Fibroblast of the aortic adventitia (primary cell): Measurements from ENCODE around the gene DGLUCY. TPM values are rescaled to one million over a fixed set of nuclear protein-coding genes. Genes with fewer than 3 reads are reported as not detected.

Experiments used
- DNase-seq: peaks from one replicate; pipeline ENCODE4 v3.0.0-alpha.2; 2010; ENCODE audit warnings: low read depth
- H3K4me3 ChIP-seq: 2 replicates; pipeline ENCODE4 v1.5.1; 2011; ENCODE audit warnings: low read depth, mild to moderate bottlenecking, control low read depth, low read length, moderate library complexity
- CTCF ChIP-seq: IDR thresholded peaks from 2 replicates; pipeline ENCODE4 v1.5.1; 2011; ENCODE audit warnings: mild to moderate bottlenecking, low read length, control low read depth, inconsistent platforms; ENCODE audit not compliant: insufficient read depth
- total RNA-seq: library from RNA; depleted of rRNA; stranded (reverse); fragments of >200 nt; gene quantifications from 2 replicates; pipeline ENCODE4 v1.2.3, GENCODE V29; 2012; ENCODE audit warnings: low replicate concordance

DGLUCY gene
- total RNA-seq, 1 donor = 42.6 TPM

DNA sequence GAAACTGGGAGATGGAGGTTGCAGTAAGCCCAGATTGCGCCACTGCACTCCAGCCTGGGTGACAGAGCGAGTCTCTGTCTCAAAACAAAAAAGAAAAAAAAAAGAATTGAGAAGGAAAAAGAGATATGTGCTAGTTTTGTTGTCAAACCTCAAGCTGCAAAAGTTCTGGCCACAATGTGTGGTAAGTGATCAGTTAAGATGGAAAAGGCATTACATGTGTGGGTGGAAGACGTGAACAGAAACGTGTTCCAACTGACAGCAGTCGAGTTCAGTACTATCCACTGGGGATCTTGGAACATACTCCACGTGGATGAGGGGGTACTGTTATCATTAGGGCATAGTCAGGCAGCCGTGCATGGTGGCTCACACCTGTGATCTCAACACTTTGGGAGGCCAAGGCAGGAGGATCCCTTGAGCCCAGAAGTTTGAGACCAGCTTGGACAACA, 113.3 kb downstream of the DGLUCY start:
- DNase-seq = no peak
- no peak for TF ChIP-seq CTCF

GRCh38 chr14:91228112-91229004, 114.5 kb downstream of the DGLUCY start:
- no peak overlapping the region for H3K4me3 ChIP-seq
- TF ChIP-seq CTCF = no peak
- DNase-seq = peak; percentile 55

More for the DNA sequence above, 113.3 kb downstream of the DGLUCY start:
- no peak overlapping the region for H3K4me3 ChIP-seq

GRCh38 chr14:91229005-91229382, 115.1 kb downstream of the DGLUCY start:
- no peak overlapping the region for H3K4me3 ChIP-seq
- no peak for TF ChIP-seq CTCF
- DNase-seq = no peak

DNA sequence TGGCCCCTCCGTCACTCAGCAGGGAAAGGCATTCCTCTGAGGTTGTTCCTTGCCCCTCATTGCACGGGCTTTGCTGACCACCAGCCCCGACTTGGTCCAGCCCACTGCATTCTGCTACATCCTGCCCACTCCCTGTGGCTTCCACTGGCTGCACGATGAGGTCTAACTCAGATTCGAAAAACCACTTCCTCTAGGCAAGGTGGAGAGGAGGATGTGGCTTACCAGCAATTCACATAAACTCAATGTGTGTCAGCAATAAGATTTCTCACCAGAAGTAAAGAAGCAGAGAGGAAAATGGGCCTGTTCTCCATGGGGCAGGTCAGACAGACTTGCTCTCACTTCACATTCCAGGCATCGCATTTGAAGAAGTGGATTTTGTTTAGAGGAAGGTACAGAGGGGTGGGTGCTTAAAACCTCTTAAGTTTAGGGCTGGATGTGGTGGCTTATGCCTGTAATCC, 115.9 kb downstream of the DGLUCY start:
- TF ChIP-seq CTCF = no peak
- H3K4me3 ChIP-seq = no peak overlapping the region
- DNase-seq = no peak

DNA sequence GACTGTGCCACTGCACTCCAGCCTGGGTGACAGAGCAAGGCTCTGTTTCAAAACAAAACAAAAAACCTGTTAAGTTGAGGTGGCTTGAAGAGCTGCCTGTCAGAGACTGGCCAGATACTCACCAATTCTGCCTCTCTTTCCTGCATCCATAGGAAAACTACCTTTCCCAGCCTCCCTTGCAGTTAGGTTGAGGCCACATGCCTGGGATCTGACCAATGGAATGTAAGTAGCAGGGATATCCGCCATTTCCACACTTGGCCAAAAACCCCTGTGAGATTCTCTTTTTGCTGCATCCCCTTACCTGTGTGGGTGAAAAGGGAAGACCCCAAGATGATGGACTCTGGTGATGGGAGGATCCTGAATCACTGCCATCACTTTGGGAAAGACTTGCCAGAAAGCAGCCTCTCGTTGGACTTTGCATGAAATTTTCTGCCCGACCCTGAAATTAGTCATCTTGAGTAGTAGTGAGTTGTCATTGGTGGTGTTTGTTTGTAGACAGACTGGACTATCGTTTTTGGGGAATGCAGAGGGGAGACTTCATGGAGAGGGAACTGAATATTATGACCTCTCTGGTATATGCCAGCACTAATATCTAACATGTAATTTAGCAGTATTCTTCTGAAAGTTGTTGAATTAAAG, 116.6 kb downstream of the DGLUCY start:
- no peak for TF ChIP-seq CTCF
- peak; percentile 13 for DNase-seq
- no peak overlapping the region for H3K4me3 ChIP-seq

GRCh38 chr14:91231446-91231845, 117.6 kb downstream of the DGLUCY start:
- no peak overlapping the region for H3K4me3 ChIP-seq
- DNase-seq = no peak
- no peak for TF ChIP-seq CTCF
